Esophagus (tissue), 2 donors: Measurements from ENCODE around the gene BTNL3. TPM values are rescaled to one million over a fixed set of nuclear protein-coding genes. Genes with fewer than 3 reads are reported as not detected.

ENCODE experiments used
- H3K27ac ChIP-seq, 2 donors: one replicate each; pipeline ENCODE4 v1.5.1; 2013; ENCODE audit warnings: low read depth in 2 of 2, mild to moderate bottlenecking in 2 of 2, inconsistent platforms in 1 of 2, low read length in 1 of 2, moderate library complexity in 1 of 2
- H3K27me3 ChIP-seq, 2 donors: one replicate each; pipeline ENCODE4 v1.6.1; 2013; ENCODE audit warnings: low read length in 2 of 2, control low read depth in 1 of 2, mild to moderate bottlenecking in 1 of 2; ENCODE audit not compliant: insufficient read depth in 2 of 2, control insufficient read depth in 1 of 2
- H3K36me3 ChIP-seq, 2 donors: one replicate each; pipeline ENCODE4 v1.6.1; 2013; ENCODE audit warnings: low read length in 1 of 2; ENCODE audit not compliant: control insufficient read depth in 2 of 2, insufficient read depth in 2 of 2
- H3K4me1 ChIP-seq, 2 donors: one replicate each; pipeline ENCODE4 v1.6.1; 2013; ENCODE audit warnings: low read length in 1 of 2; ENCODE audit not compliant: control insufficient read depth in 2 of 2, insufficient read depth in 2 of 2
- H3K4me3 ChIP-seq, 2 donors: one replicate each; pipeline ENCODE4 v1.5.1; 2013; ENCODE audit warnings: low read length in 2 of 2, mild to moderate bottlenecking in 2 of 2, low read depth in 1 of 2, moderate library complexity in 1 of 2
- H3K9me3 ChIP-seq, 2 donors: one replicate each; pipeline ENCODE4 v1.6.1; 2013; ENCODE audit warnings: mild to moderate bottlenecking in 2 of 2, low read depth in 1 of 2, low read length in 1 of 2, moderate library complexity in 1 of 2; ENCODE audit not compliant: control insufficient read depth in 2 of 2, insufficient read depth in 1 of 2
- WGBS, 2 donors: extraction: QIAGEN DNeasy Blood & Tissue Kit; methylation state at CpG; one replicate each; pipeline ENCODE4 v1.1.7; 2013; 5-methylcytosine and 5-hydroxymethylcytosine counted together
- polyA plus RNA-seq, 2 donors: library from polyadenylated mRNA; stranded (reverse); fragments of 200-250 nt; gene quantifications; one replicate each; pipeline ENCODE4 v1.2.3, GENCODE V29; 2013
- donor health status: healthy with polysubstance abuse.
- donor health status: Bipolar disorder and iron deficiency.

Gene BTNL3
- polyA plus RNA-seq, 2 donors: 0.02 to 0.06 TPM

GRCh38 chr5:181037365-181037861 lies 48.8 kb downstream of the BTNL3 start:
- 76% methylated on average over 4 of the region's 4 CpGs for WGBS, 2 donors
- H3K36me3 ChIP-seq: no peaks in the 10 kb centered on the region

GRCh38 chr5:181039471-181039870 lies 50.8 kb downstream of the BTNL3 start:
- no peaks in the 10 kb centered on the region for H3K9me3 ChIP-seq
- H3K27ac ChIP-seq: no peak overlapping the region
- H3K4me3 ChIP-seq: no peak overlapping the region
- 53 to 58% methylated on average over 8 of the region's 8 CpGs for WGBS, 2 donors
- H3K27me3 ChIP-seq: peaks cover 3% of the 10 kb centered on the region in 2 donors
- no peaks in the 10 kb centered on the region for H3K4me1 ChIP-seq
- no peaks in the 10 kb centered on the region for H3K36me3 ChIP-seq

More at GRCh38 chr5:181037365-181037861, 48.8 kb downstream of the BTNL3 start:
- Histone ChIP-seq H3K9me3 (peaks cover 0 to 3% of the 10 kb centered on the region in 2 donors), H3K4me3 (no peak overlapping the region), H3K4me1 (no peaks in the 10 kb centered on the region), H3K27me3 (peaks cover 0 to 3% of the 10 kb centered on the region in 2 donors), H3K27ac (no peak overlapping the region)

GRCh38 chr5:181039931-181040630 lies 51.4 kb downstream of the BTNL3 start, which contains the start of gene BTNL9:
Gene BTNL9 (plus strand): TSS chr5:181040266. CDS start chr5:181045490, 5,224 bp downstream.
- Histone ChIP-seq H3K27me3 (peaks cover 3% of the 10 kb centered on the region in 2 donors), H3K36me3 (no peaks in the 10 kb centered on the region), H3K4me3 (no peak within 1 kb of the TSS), H3K27ac (no peak within 1 kb of the TSS), H3K4me1 (no peaks in the 10 kb centered on the region), H3K9me3 (no peaks in the 10 kb centered on the region)
- WGBS, 2 donors: 58 to 60% methylated on average over 17 of the region's 17 CpGs

GRCh38 chr5:181040631-181040945 lies 51.9 kb downstream of the BTNL3 start:
- Histone ChIP-seq H3K27ac (no peak overlapping the region), H3K27me3 (peaks cover 3% of the 10 kb centered on the region in 2 donors), H3K36me3 (no peaks in the 10 kb centered on the region), H3K4me3 (no peak overlapping the region), H3K9me3 (no peaks in the 10 kb centered on the region), H3K4me1 (no peaks in the 10 kb centered on the region)
- WGBS, 2 donors: 85 to 86% methylated on average over 8 of the region's 8 CpGs

GRCh38 chr5:181041043-181041442 lies 52.4 kb downstream of the BTNL3 start:
- WGBS, 2 donors: 42 to 51% methylated on average over 6 of the region's 6 CpGs
- H3K27me3 ChIP-seq: peaks cover 3% of the 10 kb centered on the region in 2 donors
- no peak overlapping the region for H3K27ac ChIP-seq
- no peaks in the 10 kb centered on the region for H3K9me3 ChIP-seq
- H3K36me3 ChIP-seq: no peaks in the 10 kb centered on the region
- no peak overlapping the region for H3K4me3 ChIP-seq
- no peaks in the 10 kb centered on the region for H3K4me1 ChIP-seq

GRCh38 chr5:181042036-181042713 lies 53.5 kb downstream of the BTNL3 start:
- Histone ChIP-seq H3K9me3 (no peaks in the 10 kb centered on the region), H3K36me3 (no peaks in the 10 kb centered on the region), H3K27ac (no peak overlapping the region), H3K4me3 (no peak overlapping the region), H3K4me1 (no peaks in the 10 kb centered on the region), H3K27me3 (peaks cover 3 to 5% of the 10 kb centered on the region in 2 donors)
- WGBS, 2 donors: 61 to 64% methylated on average over 15 of the region's 15 CpGs

GRCh38 chr5:181042722-181043121 lies 54.1 kb downstream of the BTNL3 start:
- no peaks in the 10 kb centered on the region for H3K36me3 ChIP-seq
- H3K27ac ChIP-seq: no peak overlapping the region
- WGBS, 2 donors: 62 to 69% methylated on average over 11 of the region's 11 CpGs
- H3K9me3 ChIP-seq: no peaks in the 10 kb centered on the region
- peaks cover 3 to 5% of the 10 kb centered on the region in 2 donors for H3K27me3 ChIP-seq
- H3K4me3 ChIP-seq: no peak overlapping the region
- H3K4me1 ChIP-seq: no peaks in the 10 kb centered on the region

GRCh38 chr5:181043285-181044092 lies 54.8 kb downstream of the BTNL3 start:
- WGBS, 2 donors: 64 to 75% methylated on average over 12 of the region's 12 CpGs
- Histone ChIP-seq H3K36me3 (no peaks in the 10 kb centered on the region), H3K9me3 (no peaks in the 10 kb centered on the region), H3K27me3 (peaks cover 3 to 5% of the 10 kb centered on the region in 2 donors), H3K4me1 (no peaks in the 10 kb centered on the region), H3K27ac (peak overlapping the region in 1 of 2 donors; percentile 22), H3K4me3 (no peak overlapping the region)

GRCh38 chr5:181044093-181044599 lies 55.5 kb downstream of the BTNL3 start:
- H3K4me3 ChIP-seq: no peak overlapping the region
- H3K27ac ChIP-seq: peak overlapping the region; percentile 15 to 22
- no peaks in the 10 kb centered on the region for H3K9me3 ChIP-seq
- H3K36me3 ChIP-seq: no peaks in the 10 kb centered on the region
- H3K27me3 ChIP-seq: peaks cover 3 to 5% of the 10 kb centered on the region in 2 donors
- 75 to 82% methylated on average over 10 of the region's 10 CpGs for WGBS, 2 donors
- H3K4me1 ChIP-seq: no peaks in the 10 kb centered on the region
